HG03095 (cell line): ENCODE data around the gene COL13A1.

ENCODE experiments used
- ATAC-seq: cut with Tn5 transposase; IDR thresholded peaks from one replicate; pipeline ENCODE4 v1.9.1; 2021; ENCODE audit warnings: moderate library complexity; ENCODE audit not compliant: unreplicated experiment

The COL13A1 gene

DNA sequence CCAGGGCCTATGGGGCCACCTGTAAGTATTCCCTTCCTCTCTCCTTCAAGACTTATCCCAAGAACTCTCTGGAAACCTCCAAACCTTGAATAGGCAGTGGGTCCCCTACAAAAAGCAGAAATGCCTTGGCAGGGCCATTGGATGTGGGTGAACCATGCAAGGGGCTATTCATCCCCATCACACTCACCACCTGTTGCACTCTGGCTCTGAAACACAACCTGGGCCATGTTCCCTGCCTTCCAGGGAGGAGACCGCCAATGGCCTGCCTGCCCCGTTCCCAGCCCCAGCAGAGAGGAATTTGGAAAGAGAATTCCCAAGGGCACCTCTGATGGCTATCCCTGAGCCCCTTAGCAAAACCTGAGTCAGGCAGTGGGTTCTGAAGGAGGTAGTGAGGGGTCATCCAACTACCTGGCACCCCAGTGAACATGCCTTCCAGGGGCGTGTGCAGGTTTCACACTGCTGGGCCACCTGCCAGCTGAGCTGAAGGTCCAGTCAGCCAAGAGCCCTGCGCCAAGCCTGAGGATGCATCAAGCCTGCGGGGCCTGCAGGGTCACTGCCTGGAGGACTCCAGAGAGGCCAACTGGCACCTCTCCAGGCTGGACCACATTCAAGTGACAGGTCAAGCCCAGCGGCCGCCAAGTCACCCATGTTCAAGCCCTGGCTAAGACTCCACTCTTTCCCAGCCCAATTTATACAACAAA is 101.3 kb downstream of the COL13A1 start:
- no peak for ATAC-seq

DNA sequence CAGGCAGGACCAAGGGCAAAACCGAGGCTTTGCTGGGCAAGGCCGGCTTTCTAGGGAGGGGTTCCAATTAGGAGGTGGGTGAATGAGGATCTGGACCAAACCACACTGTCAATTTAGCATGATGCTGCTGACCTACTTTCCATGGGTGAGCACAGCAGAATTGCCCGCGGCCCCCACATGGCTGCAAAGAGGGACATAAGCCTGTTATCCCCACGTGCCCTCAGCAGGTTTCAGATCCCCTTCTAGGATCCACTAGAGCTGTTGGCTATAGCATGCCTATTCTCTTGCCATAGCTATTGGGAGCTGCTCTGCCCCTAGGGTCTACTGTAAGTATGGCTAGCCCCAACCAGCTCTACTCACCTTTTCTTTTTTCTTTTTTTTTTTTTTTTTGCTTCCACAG is 102.8 kb downstream of the COL13A1 start:
- no peak for ATAC-seq

DNA sequence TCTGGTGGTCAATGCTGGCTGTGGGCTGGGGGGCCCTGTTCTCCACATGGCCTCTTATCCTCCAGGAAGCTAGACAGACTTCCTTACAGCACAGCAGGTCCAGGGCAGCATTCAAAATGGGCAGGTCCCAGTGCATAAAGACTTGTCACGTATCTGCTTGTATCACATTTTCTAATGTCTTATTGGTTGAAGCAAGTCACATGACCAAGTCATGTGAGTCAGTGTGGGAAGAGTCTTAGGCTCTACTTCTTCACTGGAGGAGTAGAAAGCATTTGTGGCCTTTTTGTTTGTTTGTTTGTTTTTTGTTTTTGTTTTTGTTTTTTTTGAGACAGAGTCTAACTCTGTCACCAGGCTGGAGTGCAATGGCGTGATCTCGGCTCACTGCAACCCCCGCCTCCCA is 104.7 kb downstream of the COL13A1 start:
- no peak for ATAC-seq

DNA sequence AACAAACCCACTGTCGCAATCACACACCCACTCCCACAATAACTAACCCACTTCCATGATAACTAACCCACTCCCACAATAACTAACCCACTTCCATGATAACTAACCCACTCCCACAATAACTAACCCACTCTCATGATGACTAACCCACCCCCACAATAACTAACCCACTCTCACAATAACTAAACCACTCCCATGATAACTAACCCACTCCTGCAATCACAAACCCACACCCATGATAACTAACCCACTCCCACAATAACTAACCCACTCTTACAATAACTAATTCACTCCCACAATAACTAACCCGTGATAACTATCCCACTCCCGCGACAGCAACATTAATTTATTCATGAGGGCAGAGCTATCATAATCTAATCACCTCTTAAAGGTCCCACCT is 105.8 kb downstream of the COL13A1 start:
- no peak for ATAC-seq

DNA sequence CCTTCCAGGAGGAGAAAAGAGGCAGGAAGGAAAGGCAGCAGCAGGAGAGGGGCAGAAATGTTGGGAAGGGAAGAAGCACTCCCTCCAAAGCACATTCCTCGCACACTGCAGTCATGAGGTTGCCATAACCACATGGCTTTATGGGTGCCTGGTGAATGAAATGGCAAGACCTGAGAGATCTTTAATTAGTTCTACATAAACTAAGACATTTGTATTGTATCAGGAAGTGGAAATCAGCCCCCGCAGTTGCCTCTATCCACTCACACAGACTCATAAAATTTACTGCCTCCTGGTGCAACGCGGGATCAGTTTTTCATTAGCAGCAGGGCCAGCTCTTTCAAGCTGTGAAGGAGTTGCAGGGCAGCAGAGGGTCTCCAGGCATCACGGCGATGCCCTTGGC is 106.4 kb downstream of the COL13A1 start:
- ATAC-seq = no peak

DNA sequence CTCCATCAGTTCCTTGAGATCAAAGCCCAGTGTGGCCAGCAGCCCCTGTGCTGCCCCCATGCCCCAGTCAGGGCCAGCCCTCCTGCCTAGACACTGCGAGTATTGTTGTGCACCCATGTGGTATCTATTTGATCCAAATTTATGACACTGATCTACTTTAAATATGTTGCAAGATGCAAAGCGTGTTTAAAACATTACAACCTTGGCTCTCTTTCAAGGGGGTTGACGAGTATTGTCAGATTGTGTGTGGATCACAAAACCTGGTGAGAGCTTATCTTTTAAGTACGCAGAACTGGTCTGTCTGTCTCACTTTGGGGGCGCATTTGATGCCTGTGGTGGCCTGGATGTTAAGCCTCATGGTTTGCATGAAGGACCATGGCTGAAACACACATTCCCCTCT is 108.9 kb downstream of the COL13A1 start:
- ATAC-seq = no peak

DNA sequence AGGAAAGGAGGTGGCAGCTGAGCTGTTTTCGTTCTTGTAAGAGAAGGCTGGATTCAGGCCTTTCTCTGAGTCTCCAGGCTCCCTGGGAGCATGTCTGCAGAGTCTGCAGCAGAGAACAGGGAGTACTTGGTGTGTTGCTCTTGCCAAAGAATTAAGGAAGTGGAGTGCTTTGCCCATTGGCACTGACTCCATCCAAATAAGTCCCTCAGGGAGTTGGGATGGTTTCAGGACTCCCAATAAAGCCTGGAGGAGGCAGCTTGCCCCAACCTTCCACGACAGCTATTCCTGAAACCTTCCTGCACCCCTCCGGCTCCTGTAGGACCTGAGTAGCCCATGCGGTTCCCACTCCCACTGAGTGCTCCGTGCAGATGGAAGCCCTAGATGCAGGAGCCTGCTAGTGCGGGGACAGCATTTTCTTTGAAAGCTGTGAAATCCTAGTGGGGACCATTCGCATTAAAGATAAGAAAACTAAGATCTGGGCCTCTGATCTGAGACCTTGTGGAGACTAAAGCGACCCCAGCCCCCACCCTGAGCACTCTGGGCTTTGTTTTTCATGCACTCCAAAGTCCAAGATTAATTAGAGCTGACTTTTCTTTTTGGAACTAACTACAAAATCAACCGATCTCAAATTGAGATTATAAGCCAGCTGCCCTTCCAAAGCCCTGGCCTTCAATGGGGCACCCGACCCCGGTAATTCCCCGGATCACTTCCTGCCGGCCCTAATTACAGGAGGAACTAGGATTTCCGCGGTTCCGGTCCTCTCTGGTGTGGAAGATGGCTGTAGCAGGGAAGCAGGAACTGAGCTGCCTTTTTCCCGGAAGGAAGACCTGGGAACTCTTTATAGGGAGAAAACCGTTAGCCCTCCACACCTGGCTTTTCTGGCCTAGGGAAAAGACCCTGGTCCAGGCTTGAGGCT is 110.2 kb downstream of the COL13A1 start:
- no peak for ATAC-seq

DNA sequence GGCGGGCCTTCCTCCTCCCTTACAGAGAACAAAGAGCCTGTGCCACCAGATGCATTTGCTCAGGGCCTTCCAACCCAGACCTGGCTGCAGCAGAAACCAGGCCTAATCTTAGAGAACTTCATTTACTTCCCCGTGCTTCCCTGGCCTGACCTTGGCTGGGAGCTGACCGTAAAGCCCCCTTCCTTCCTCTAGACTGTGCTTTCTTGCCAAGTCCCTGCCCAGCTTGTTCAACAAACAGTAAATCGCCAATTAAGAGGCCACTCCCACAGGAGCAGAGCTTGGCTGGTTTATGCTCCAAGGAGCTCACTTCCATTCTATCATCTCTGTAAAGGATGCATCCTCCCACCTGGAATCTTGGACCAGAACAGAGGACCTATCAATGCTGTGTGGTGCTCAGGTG is 110.9 kb downstream of the COL13A1 start:
- ATAC-seq = no peak

DNA sequence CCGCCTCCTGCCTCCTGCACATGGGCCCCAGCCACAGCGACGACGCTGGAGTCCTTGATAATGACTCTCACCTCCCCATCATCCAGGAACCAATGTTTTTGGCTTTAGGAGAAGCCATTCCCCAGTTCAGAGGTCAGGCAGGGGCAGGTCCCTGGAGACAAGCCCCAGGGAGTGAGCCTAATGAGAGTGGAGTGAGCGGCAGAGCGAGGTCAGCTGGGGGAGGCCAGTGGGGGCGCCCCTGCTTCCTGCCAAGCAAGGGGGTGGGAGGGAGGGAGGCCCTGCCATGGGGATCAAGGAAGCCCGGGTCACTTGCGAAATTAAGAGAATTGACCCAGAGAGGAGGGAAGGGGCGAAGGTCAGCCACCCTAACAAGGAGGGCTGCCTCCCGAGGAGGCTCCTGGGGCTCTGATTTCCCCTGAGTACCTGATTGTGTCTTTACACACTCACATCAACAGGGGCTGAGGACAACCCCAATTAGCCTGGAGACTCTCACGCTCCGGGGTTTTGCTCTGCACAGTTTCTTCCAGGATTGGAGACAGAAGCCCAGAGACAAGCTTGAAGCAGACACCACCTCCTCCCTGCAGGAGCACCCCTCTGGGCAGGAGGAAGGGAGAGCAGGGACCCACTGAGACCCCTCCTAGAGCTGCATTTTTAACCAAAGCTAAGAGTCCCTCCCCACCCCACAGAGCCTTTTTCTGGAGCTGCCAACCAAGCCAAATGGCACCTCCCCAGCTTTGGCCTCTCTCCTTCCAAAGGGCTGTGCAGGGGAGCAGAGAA is 112.1 kb downstream of the COL13A1 start:
- ATAC-seq = no peak

DNA sequence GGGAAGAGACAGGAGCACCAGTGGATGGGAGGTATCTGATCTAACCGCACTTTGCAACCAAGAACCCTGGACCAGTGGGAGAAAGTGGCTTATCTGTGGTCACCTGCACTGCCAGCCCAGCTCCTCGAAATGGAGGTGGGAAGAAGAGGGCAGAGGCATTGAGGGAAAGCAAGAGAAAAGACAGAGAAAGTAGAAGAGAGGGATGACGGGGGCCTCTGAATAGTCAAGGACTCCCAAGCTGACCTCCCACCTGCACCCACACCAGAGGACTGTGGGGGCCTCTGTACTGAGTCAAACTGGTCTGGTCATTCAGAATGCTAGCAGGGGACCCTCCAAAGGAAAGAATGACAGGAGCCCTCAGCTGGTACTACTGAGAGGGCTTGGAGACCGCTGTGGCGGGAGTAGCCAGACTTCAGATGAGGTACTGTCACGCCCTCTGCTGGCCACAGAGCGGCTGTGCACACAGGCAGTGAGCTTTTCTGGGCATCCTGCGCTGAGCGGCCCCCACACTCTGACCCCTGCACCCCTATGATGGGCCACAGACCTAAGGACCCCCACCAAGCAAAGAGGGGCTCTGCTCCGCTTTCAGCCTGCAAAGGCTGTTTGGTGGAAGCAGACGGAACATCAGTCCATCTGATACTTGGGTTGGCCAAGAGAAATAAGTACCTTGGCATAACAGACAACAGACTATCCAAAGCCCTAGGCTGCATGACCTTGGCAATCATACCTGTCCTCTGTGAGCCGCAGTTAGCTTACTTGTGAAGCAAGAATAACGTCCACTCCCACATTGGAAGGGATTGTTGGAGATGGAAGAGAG is 112.9 kb downstream of the COL13A1 start:
- no peak for ATAC-seq

DNA sequence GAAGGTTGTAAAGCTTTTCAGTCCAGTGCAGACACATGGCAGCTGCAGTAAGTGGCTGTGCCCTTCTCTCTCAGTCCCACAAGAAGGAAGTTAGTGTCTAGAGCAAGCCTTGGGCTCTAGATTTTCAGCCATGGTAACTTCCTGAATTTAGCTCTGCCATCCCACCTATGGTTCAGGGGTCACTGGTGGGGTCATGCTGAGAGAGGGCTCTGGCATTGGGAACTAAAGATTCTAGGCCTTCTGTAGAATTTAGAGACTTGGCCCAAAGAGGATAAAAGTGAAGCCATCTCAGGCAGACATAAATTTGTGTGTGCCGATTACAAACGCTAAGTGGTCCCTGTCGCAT is 113.5 kb downstream of the COL13A1 start:
- no peak for ATAC-seq

DNA sequence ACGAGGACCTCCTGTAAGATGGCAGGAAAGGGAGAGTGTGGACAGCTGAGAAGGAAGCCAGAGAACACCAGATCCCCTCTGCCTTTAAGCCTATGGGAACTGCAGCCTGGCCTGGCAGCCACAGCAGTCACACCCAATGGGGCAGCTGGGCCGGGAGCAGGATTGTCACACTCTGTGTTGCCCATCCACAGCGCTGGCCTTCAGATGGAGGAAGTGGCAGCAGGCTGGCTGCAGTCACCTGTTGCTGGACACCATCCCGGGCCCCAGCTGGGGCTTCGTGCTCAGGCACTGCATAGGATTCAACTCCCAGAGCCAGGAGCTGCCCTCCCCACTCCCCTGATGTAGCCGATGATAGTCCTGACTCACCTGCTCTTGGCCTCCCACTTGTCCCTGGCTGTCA is 114.4 kb downstream of the COL13A1 start:
- ATAC-seq = no peak

DNA sequence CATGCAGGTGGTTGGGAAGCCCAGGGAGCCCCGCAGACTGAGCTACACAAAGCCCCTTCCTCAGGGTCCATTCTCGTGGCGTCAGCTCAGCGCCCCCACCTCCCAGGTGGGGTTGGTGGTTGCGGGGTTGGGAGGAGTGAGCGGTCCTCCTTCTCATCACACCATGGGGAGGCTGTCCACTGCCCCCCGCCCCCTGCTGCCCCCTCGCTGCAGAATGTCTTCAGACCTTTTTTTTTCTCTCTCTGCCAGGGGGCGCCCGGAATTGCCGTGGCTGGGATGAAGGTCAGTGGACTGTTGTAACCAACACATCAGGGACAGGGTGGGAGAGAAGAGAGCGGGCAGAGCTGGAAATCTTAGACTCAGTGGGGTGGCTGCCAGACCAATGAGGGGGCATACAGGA is 116.3 kb downstream of the COL13A1 start:
- no peak for ATAC-seq

DNA sequence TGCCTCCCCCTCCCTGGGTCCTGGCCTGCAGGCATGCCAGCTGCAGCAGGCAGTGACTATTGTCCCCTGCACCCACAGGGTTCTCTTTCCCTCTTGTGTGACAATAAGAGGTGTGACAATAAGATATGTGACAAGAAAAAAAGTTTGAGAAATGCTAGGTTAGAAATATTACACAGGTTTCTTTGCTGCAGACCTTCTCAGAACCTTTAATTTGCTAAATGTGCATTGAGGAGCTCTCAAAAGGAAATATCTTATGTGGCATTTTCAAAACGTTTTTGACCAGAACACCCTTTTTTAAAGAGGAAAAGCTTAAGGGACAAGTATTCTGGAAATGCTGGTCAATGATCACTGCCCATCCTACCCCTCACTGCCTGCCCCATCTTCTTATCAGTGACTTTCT is 117.5 kb downstream of the COL13A1 start:
- ATAC-seq = no peak

DNA sequence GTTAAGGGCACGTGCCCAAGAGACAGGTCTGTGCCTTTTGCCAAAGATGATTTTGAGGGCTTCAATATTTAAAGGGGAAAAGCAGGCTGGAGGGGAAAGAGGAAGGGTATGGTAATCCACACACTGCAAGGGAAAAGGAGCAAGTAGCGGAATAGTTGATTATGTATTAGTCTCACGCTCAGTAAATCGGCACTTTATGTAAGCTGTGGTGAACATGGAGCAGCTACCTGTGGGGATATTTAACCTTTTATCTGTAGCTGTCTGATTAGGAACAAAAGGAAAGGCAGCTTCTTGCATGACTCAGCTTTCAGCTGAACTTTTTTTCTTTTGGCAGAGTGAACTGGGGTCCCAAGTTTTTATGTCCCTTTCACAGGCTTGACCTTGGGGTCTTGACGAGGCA is 123.4 kb downstream of the COL13A1 start:
- ATAC-seq = no peak

DNA sequence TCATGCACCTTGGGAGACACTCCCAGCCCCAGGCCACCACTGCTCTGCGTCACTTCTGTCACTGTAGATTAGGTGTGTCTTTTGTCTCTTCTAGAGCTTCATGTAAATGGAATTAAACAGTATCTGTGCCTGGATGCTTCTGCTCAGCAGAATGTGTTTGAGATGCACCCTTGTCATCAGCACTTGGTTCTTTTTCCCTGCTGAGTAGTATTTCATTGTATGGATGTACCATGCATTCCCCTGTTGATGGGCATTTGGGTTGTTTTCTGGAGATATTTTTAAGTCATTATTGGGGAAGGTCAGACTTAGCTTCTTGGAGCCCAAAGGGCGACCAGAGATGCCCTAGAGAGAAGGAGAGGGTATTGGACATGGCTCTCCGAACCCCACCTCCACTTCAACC is 126.6 kb downstream of the COL13A1 start:
- no peak for ATAC-seq

DNA sequence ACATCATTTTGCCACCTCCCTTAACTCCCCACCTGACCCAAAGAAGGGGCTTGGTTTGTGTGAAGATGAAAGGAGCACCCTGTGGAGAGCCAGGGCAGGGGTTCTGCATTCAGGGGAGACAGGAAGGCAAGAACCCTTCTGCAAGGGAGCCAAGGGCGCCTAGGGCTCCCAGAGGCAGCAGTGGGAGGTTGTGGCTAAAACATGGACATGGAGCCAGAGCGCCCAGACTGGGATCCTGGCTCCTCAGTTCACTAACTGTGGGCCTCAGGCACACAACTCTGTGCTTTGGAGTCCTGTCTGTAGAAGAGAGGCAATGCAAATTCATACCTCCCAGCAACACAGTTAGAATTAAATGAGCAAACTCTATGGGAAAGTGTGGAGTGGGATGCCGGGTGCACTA is 127.9 kb downstream of the COL13A1 start:
- ATAC-seq = no peak

DNA sequence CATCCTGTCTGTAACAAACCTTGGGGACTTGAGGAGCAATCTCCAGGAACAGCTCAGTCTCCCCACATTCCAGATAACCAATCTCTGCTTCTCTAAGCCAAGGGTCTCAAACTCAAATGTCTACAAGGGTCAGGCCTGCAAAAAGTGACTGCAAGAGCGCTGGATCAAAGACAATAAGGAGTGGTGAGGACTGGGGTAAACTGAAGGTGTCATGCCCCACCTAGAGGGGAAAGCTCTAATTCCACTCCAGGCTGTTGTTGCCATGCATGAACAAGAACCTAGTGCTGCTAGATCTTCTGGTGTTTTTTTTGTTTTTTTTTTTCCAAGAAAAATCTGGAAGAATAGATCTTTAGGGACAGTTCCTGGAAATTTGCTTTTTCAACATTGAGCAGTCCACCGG is 133.1 kb downstream of the COL13A1 start:
- no peak for ATAC-seq

DNA sequence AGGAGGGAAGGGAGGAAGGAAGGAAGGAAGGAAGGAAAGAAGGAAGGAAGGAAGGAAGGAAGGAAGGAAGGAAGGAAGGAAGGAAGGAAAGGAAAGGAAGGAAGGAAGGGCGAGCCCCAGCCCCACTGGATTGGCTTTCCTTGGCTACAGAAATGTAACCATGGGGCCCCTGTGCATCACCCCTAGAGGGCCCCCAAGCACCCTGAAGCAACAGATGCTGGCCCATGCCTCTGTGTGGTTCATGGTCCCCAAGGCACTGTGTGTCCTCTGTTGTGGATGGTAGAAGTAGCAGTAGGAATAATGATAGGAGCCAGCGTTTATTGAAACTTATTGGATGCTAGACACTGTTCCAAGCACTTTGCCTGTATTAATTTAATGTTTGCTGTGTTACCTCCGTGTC is 134.4 kb downstream of the COL13A1 start:
- ATAC-seq = no peak

DNA sequence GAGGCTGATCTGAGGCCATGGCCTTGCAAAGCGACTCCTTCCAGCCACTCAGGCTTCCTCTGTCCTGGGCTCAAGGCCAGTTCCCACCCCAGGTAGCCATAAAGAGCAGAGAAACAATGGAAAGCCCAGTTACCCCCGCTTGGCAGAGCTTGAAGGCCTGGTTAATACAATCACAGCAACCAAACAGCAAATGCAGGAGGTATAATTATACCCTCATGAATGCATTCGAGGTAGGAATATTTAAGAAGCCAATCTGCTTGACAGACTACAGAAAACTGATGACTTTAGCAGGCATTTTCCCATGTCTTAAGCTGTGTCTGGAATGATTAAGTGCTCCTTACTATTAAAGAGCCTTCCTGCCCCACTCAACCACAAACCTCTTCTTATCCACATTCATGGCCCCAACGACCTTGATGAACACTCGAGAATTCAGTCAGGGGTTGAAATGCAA is 136.9 kb downstream of the COL13A1 start:
- ATAC-seq = no peak

DNA sequence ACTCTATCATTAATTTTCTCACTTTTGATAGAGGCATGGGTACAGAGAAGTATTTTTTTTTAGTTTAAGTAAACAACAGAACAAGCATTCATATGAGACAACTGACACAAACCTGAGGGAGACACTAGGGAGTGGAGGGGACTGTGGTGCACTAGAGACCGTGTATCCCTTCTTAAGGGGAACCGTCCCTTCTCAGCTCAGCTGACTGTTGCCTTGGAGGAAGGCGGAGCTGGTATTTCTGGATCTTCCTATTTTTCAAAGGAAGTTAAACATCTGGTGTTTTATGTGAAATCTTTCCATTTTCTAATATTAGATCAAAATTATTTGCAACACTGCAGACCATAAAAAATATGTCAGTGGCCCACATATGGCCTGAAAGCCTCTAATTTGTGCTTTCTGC is 137.4 kb downstream of the COL13A1 start:
- ATAC-seq = no peak
